NCI-H2227 (cell line): ENCODE data around the gene PRAMEF15.
"Not testable (repeated sequence)": the region's sequence is repeated elsewhere in the genome, so short reads cannot be mapped to it uniquely, and the experiment has no call there.

Source experiments
- DNase-seq: peaks from one replicate; lab custom pipeline; 2025; ENCODE audit not compliant: unreplicated experiment; lab: John Stamatoyannopoulos, UW

The PRAMEF15 gene

GRCh38 chr1:13315281-13315680 lies at the start of gene PRAMEF15:
PRAMEF15 (plus strand) TSS chr1:13315581; CDS start chr1:13318408, 2,827 bp downstream.
- DNase-seq: not testable (repeated sequence)

DNA sequence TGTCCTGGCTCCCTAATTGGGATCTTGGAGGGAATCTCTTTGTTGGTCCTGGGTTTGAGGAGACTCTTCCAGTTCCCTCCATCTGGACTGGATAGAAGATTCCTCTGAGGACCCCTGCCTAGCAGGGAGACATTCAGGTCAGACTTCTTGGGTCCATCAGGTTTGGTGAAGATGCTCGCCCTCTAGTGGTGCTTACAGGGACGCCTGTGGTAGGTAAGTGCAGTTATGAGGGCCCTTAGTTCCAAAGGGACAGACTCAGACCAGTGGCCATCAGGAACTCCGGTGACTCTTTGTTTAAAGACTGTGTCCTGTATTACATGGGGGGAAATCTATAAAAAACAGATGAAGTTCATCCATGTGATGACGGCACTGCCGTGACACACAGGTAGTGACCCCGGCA lies 38.4 kb upstream of the PRAMEF15 start:
- DNase-seq: not testable (repeated sequence)

GRCh38 chr1:13279617-13280016 lies 35.8 kb upstream of the PRAMEF15 start:
- not testable (repeated sequence) for DNase-seq

- not testable (repeated sequence) for DNase-seq
These were observed 30.3 kb upstream of the PRAMEF15 start, which contains the start of gene PRAMEF8 for GRCh38 chr1:13285037-13285436. PRAMEF8 (minus strand) TSS chr1:13285137; CDS start chr1:13284091, 1,046 bp downstream.

- DNase-seq: not testable (repeated sequence)
These were observed 26.4 kb upstream of the PRAMEF15 start for GRCh38 chr1:13289030-13289429.

GRCh38 chr1:13297216-13297931 lies 18.0 kb upstream of the PRAMEF15 start:
- not testable (repeated sequence) for DNase-seq

GRCh38 chr1:13298699-13299098 lies 16.7 kb upstream of the PRAMEF15 start:
- DNase-seq: not testable (repeated sequence)

- DNase-seq: not testable (repeated sequence)
These were observed 13.2 kb upstream of the PRAMEF15 start for GRCh38 chr1:13302197-13302596.

DNA sequence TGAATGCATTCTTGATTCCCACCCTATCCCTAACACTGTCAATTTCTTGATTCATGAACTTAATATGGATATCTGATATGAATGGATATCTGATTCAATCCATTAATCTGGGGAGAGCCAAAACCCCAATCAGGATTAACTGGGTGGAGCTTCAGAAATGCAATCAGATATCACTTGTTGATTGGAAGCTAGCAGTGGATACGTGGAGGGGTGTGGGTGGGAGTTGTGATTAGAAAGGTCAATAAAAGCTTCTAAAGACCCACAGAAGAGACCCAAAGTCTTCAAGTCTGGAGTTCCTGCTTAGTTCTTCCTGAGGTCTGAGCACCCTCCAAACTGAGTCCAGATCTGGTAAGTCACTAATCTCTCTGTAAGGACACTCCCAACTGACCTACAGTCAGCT lies 12.1 kb upstream of the PRAMEF15 start, which contains the start of gene PRAMEF33:
TSS of gene PRAMEF33 (plus strand) at position 301 of the 400 bp plus-strand sequence. CDS start 2,416 bp downstream, outside the sequence.
- not testable (repeated sequence) for DNase-seq

DNA sequence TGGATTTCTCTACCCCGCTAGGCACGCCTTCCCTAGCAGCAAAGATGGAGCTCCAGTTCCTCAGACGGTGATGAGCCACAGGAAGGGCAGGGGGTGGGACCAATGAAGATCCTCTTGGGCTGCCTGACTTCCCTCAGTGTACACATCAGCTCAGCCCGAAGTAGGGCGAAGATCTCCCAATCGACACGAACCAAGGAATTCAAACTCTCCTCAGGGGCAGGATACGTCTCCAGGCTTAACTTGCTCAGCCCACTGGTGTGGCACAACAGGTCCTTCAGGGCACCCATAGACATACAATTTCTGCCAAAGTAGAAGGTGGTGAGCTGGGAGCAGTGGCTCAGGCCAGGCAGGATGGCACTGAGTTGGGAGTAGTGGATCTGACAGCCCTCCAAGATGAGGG lies 27.1 kb downstream of the PRAMEF15 start:
- DNase-seq: not testable (repeated sequence)

- DNase-seq: not testable (repeated sequence)
These were observed 31.7 kb downstream of the PRAMEF15 start, which contains the start of gene PRAMEF14 for GRCh38 chr1:13347034-13347433. PRAMEF14 (minus strand) TSS chr1:13347134; CDS start chr1:13345314, 1,820 bp downstream.

DNA sequence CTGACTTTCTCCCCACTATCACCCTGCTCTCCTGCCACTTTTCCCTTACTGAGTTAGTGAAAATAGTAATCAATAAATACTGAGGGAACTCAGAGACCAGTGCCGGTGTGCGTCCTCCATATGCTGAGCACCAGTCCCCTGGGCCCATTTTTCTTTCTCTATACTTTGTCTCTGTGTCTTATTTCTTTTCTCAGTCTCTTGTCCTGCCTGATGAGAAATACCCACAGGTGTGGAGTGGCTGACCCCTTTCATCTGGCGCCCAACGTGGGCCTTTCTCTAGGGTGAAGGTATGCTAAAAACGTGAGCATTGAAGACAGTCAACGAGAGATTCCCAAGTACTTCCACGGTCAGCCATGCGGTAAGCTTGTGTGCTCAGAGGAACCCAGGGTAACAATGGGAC lies 38.1 kb downstream of the PRAMEF15 start:
- DNase-seq: not testable (repeated sequence)

- not testable (repeated sequence) for DNase-seq
These were observed 39.1 kb downstream of the PRAMEF15 start for GRCh38 chr1:13354475-13354874.

- DNase-seq: peak; percentile 57
These were observed 41.4 kb downstream of the PRAMEF15 start for GRCh38 chr1:13356774-13357173.

DNA sequence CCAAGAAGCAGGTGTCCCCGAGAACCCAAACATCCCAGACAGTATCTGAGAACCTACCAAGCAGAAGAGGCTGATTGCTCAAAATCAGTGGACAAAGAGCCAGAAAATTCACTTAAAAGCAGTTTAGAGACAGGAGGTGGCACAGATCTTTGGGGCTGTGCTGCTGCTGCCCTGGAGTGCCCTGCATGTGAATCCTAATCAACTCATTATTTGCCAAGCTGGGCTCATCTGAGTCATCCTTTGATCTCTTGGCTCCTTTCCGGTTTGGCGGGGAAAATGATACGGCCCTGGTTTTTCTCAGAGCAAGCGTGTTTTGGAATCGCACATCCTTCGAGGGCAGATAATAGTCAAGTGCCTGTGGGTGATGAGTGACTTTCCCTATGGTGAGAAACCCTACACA lies 47.0 kb downstream of the PRAMEF15 start:
- not testable (repeated sequence) for DNase-seq

DNA sequence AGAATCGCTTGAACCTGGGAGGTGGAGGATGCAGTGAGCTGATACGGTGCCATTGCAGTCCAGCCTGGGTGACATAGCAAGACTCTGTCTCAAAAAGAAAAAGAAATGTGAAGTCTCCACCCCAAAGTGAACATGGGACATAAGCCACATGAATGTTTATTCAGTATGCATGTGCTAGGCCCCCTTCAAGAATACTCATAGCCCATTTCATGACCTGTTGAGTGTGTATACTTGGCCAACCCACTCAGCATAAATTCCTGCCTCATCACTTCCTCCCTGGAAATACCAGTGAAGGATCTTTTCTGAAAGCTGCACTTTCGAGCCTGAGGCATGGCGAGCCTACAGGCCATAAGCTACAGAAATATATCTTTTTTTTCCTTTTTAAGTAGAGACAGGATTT lies 49.5 kb downstream of the PRAMEF15 start:
- DNase-seq: not testable (repeated sequence)

DNA sequence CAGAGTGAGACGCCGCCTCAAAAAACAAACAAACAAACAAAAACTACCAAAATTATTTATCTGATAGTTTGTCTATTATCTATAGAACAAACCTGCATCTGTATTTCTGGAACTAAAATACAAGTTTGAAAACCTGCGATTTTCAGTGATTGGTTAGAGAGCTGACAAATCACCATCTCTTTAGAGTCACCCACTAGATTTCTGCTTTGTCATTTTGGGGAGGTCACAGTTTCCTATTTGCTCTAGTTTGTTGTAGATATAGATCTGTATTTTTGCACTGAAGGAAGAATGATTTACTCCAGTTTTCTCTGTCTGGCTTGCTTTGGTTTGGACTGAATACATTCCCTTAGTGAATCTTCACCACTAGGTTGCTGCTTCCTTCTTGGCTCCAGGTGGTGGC lies 51.2 kb downstream of the PRAMEF15 start:
- DNase-seq: not testable (repeated sequence)

GRCh38 chr1:13368544-13368943 lies 53.2 kb downstream of the PRAMEF15 start:
- not testable (repeated sequence) for DNase-seq
